Measurements from ENCODE around the gene ARHGAP12.

The ARHGAP12 gene

DNA sequence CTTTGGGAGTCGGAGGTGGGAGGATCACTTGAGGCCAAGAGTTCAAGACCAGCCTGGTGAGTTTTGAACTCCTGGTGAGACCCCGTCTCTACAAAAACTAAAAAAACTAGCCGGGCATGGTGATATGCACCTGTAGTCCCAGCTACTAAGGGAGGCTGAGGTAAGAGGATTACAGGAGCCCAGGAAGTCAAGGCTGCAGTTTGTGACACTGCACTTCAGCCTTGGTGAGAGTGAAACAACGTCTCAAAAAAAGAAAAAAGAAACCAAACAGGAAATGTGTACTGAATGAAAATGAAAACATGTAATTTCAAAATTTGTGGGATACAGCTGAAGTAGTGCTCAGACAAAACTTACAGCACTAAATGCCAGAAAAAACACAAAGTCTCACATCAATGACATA lies 7.6 kb downstream of the ARHGAP12 start:
- Histone ChIP-seq H3K23ac (ENCODE audit: low read length) (no peak overlapping the region), H3K4me1 (ENCODE audit: control insufficient read depth in 1 of 2, insufficient read depth in 2 of 2, low read length in 2 of 2) (no peaks in the 10 kb centered on the region), H4K8ac (ENCODE audit: low read depth, low read length) (no peak overlapping the region), H3K4me3 (ENCODE audit: low read depth, low read length) (no peak overlapping the region), H3K9me3 (ENCODE audit: insufficient read depth, low read depth, low read length) (no peaks in the 10 kb centered on the region), H3K14ac (ENCODE audit: low read length) (no peak overlapping the region), H3K36me3 (ENCODE audit: control insufficient read depth in 1 of 2, insufficient read depth in 2 of 2, low read length in 2 of 2) (no peaks in the 10 kb centered on the region), H3K79me1 (ENCODE audit: low read length) (no peaks in the 10 kb centered on the region), H3K27me3 (ENCODE audit: insufficient read depth, low read length) (no peaks in the 10 kb centered on the region), H3K27ac (ENCODE audit: low read depth, low read length) (no peak overlapping the region), H4K91ac (ENCODE audit: low read depth, low read length) (no peak overlapping the region), H3K18ac (ENCODE audit: low read length) (no peak overlapping the region), H2AFZ (ENCODE audit: insufficient read depth, low read length, poor library complexity) (no peak overlapping the region), H3K9ac (ENCODE audit: low read length) (no peak overlapping the region), H3K4me2 (ENCODE audit: low read length) (no peak overlapping the region), H2BK120ac (ENCODE audit: insufficient read depth, low read length, poor library complexity) (no peak overlapping the region), H3K79me2 (ENCODE audit: control insufficient read depth, insufficient read depth, low read length, poor library complexity) (peaks cover 1% of the 10 kb centered on the region), H3K4ac (ENCODE audit: low read depth, low read length) (no peak overlapping the region), H2BK12ac (ENCODE audit: low read length) (no peak overlapping the region), H2BK5ac (ENCODE audit: low read depth, low read length, poor library complexity) (no peak overlapping the region), H4K12ac (ENCODE audit: low read depth, low read length) (no peak overlapping the region), H2AK5ac (ENCODE audit: low read length) (no peak overlapping the region)
- DNase-seq, result no peak
- no CpG with 5 or more reads among the region's 4 CpGs for WGBS (ENCODE audit: extremely low coverage, insufficient coverage, insufficient read length)

GRCh38 chr10:31920538-31920937 lies 8.1 kb downstream of the ARHGAP12 start:
- H2AFZ ChIP-seq (ENCODE audit: insufficient read depth, low read length, poor library complexity), result no peak overlapping the region
- H3K9ac ChIP-seq (ENCODE audit: low read length), result no peak overlapping the region
- no peak overlapping the region for H4K8ac ChIP-seq (ENCODE audit: low read depth, low read length)
- peaks cover 1% of the 10 kb centered on the region for H3K79me2 ChIP-seq (ENCODE audit: control insufficient read depth, insufficient read depth, low read length, poor library complexity)
- H3K36me3 ChIP-seq (ENCODE audit: control insufficient read depth in 1 of 2, insufficient read depth in 2 of 2, low read length in 2 of 2), result no peaks in the 10 kb centered on the region
- H3K18ac ChIP-seq (ENCODE audit: low read length), result no peak overlapping the region
- H3K4me3 ChIP-seq (ENCODE audit: low read depth, low read length), result no peak overlapping the region
- no peak overlapping the region for H2BK12ac ChIP-seq (ENCODE audit: low read length)
- H3K4ac ChIP-seq (ENCODE audit: low read depth, low read length), result no peak overlapping the region
- no peak overlapping the region for H3K23ac ChIP-seq (ENCODE audit: low read length)
- no peaks in the 10 kb centered on the region for H3K27me3 ChIP-seq (ENCODE audit: insufficient read depth, low read length)
- no peak overlapping the region for H4K12ac ChIP-seq (ENCODE audit: low read depth, low read length)
- no peak overlapping the region for H2AK5ac ChIP-seq (ENCODE audit: low read length)
- no peak overlapping the region for H3K4me2 ChIP-seq (ENCODE audit: low read length)
- H2BK120ac ChIP-seq (ENCODE audit: insufficient read depth, low read length, poor library complexity), result no peak overlapping the region
- H2BK5ac ChIP-seq (ENCODE audit: low read depth, low read length, poor library complexity), result no peak overlapping the region
- no peak overlapping the region for H4K91ac ChIP-seq (ENCODE audit: low read depth, low read length)
- H3K9me3 ChIP-seq (ENCODE audit: insufficient read depth, low read depth, low read length), result no peaks in the 10 kb centered on the region
- H3K79me1 ChIP-seq (ENCODE audit: low read length), result no peaks in the 10 kb centered on the region
- no peak for DNase-seq
- WGBS (ENCODE audit: extremely low coverage, insufficient coverage, insufficient read length), result no CpG with 5 or more reads among the region's 2 CpGs
- no peak overlapping the region for H3K27ac ChIP-seq (ENCODE audit: low read depth, low read length)
- no peak overlapping the region for H3K14ac ChIP-seq (ENCODE audit: low read length)
- no peaks in the 10 kb centered on the region for H3K4me1 ChIP-seq (ENCODE audit: control insufficient read depth in 1 of 2, insufficient read depth in 2 of 2, low read length in 2 of 2)

DNA sequence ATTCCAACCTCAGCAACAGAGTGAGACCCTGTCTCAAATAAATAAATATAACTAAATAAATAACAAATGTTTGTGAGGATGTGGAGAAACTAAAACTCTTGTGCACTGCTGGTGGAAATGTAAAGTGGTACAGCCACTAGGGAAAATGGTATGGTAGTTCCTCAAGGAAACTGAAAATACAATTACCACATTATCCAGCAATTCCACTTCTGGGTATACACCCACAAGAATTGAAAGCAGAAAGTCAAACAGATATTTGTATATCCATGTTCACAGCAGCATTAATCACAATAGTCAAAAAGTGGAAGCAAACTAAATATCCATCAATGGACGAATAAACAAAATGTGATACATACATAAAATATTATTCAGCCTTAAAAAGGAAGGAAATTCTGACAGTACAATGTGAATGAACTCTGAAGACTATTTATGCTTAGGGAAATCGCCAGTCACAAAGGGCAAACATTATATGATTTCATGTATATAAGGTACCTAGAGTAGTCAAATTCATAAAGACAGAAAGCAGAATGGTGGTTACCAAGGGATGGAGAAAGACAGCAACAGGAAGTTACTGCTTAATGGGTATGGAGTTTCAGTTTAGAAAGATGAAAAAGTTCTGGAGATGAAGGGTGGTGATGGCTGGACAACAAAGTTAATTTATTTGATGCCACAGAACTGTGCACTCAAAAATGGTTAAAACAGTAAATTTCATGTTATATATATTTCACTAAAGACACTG lies 9.8 kb downstream of the ARHGAP12 start:
- H3K23ac ChIP-seq (ENCODE audit: low read length), result no peak overlapping the region
- H3K79me2 ChIP-seq (ENCODE audit: control insufficient read depth, insufficient read depth, low read length, poor library complexity), result peaks cover 1% of the 10 kb centered on the region
- no peak overlapping the region for H4K12ac ChIP-seq (ENCODE audit: low read depth, low read length)
- H2BK12ac ChIP-seq (ENCODE audit: low read length), result no peak overlapping the region
- H3K4me3 ChIP-seq (ENCODE audit: low read depth, low read length), result no peak overlapping the region
- no peak overlapping the region for H3K14ac ChIP-seq (ENCODE audit: low read length)
- H3K79me1 ChIP-seq (ENCODE audit: low read length), result no peaks in the 10 kb centered on the region
- H3K36me3 ChIP-seq (ENCODE audit: control insufficient read depth in 1 of 2, insufficient read depth in 2 of 2, low read length in 2 of 2), result no peaks in the 10 kb centered on the region
- H3K27me3 ChIP-seq (ENCODE audit: insufficient read depth, low read length), result no peaks in the 10 kb centered on the region
- no peak overlapping the region for H4K8ac ChIP-seq (ENCODE audit: low read depth, low read length)
- H3K4me1 ChIP-seq (ENCODE audit: control insufficient read depth in 1 of 2, insufficient read depth in 2 of 2, low read length in 2 of 2), result no peaks in the 10 kb centered on the region
- peak overlapping the region; percentile 83 for H3K4ac ChIP-seq (ENCODE audit: low read depth, low read length)
- no CpG with 5 or more reads among the region's 2 CpGs for WGBS (ENCODE audit: extremely low coverage, insufficient coverage, insufficient read length)
- no peak overlapping the region for H2AK5ac ChIP-seq (ENCODE audit: low read length)
- H4K91ac ChIP-seq (ENCODE audit: low read depth, low read length), result no peak overlapping the region
- no peak overlapping the region for H3K9ac ChIP-seq (ENCODE audit: low read length)
- H3K9me3 ChIP-seq (ENCODE audit: insufficient read depth, low read depth, low read length), result no peaks in the 10 kb centered on the region
- no peak for DNase-seq
- H3K4me2 ChIP-seq (ENCODE audit: low read length), result no peak overlapping the region
- H2AFZ ChIP-seq (ENCODE audit: insufficient read depth, low read length, poor library complexity), result no peak overlapping the region
- no peak overlapping the region for H3K18ac ChIP-seq (ENCODE audit: low read length)
- no peak overlapping the region for H2BK5ac ChIP-seq (ENCODE audit: low read depth, low read length, poor library complexity)
- no peak overlapping the region for H3K27ac ChIP-seq (ENCODE audit: low read depth, low read length)
- no peak overlapping the region for H2BK120ac ChIP-seq (ENCODE audit: insufficient read depth, low read length, poor library complexity)

DNA sequence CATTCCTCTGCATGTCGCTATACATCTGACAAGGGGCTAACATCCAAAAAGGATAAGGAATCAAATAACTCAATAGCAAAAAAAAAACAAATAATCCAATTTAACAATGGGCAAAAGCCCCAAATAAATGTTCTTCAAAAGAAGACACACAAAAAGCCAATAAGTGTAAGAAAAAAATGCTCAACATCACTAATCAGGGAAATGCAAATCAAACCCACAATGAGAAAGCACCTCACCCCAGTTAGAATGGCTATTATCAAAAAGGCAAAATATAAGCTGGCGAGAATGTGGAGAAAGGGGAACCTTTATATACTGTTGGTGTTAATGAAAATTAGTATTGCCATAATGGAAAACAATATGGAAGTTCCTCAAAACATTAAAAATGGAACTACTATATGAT lies 14.3 kb downstream of the ARHGAP12 start:
- H3K27me3 ChIP-seq (ENCODE audit: insufficient read depth, low read length), result no peaks in the 10 kb centered on the region
- H3K79me1 ChIP-seq (ENCODE audit: low read length), result no peaks in the 10 kb centered on the region
- no peak overlapping the region for H3K23ac ChIP-seq (ENCODE audit: low read length)
- peaks cover 5 to 6% of the 10 kb centered on the region in 2 experiments for H3K4me1 ChIP-seq (ENCODE audit: control insufficient read depth in 1 of 2, insufficient read depth in 2 of 2, low read length in 2 of 2)
- no peak overlapping the region for H4K12ac ChIP-seq (ENCODE audit: low read depth, low read length)
- H3K36me3 ChIP-seq (ENCODE audit: control insufficient read depth in 1 of 2, insufficient read depth in 2 of 2, low read length in 2 of 2), result no peaks in the 10 kb centered on the region
- H2BK5ac ChIP-seq (ENCODE audit: low read depth, low read length, poor library complexity), result no peak overlapping the region
- H3K4ac ChIP-seq (ENCODE audit: low read depth, low read length), result no peak overlapping the region
- no peak overlapping the region for H2BK120ac ChIP-seq (ENCODE audit: insufficient read depth, low read length, poor library complexity)
- no peak overlapping the region for H2AK5ac ChIP-seq (ENCODE audit: low read length)
- no peak for DNase-seq
- H4K91ac ChIP-seq (ENCODE audit: low read depth, low read length), result no peak overlapping the region
- no CpG with 5 or more reads among the region's 2 CpGs for WGBS (ENCODE audit: extremely low coverage, insufficient coverage, insufficient read length)
- H3K9ac ChIP-seq (ENCODE audit: low read length), result no peak overlapping the region
- no peak overlapping the region for H2AFZ ChIP-seq (ENCODE audit: insufficient read depth, low read length, poor library complexity)
- H3K79me2 ChIP-seq (ENCODE audit: control insufficient read depth, insufficient read depth, low read length, poor library complexity), result peaks cover 3% of the 10 kb centered on the region
- no peak overlapping the region for H3K18ac ChIP-seq (ENCODE audit: low read length)
- no peak overlapping the region for H3K27ac ChIP-seq (ENCODE audit: low read depth, low read length)
- no peak overlapping the region for H4K8ac ChIP-seq (ENCODE audit: low read depth, low read length)
- no peak overlapping the region for H3K14ac ChIP-seq (ENCODE audit: low read length)
- H3K4me3 ChIP-seq (ENCODE audit: low read depth, low read length), result no peak overlapping the region
- H3K9me3 ChIP-seq (ENCODE audit: insufficient read depth, low read depth, low read length), result no peaks in the 10 kb centered on the region
- H2BK12ac ChIP-seq (ENCODE audit: low read length), result no peak overlapping the region
- H3K4me2 ChIP-seq (ENCODE audit: low read length), result no peak overlapping the region
